B cell (primary cell): ENCODE data around the gene RING1.

Experiments
- EZH2 ChIP-seq: IDR thresholded peaks from 2 replicates; pipeline ENCODE4 v1.6.1; 2012; ENCODE audit warnings: borderline replicate concordance, low read depth, mild to moderate bottlenecking, moderate library complexity, low read length; ENCODE audit not compliant: insufficient read depth, poor library complexity, severe bottlenecking
- TF ChIP-seq, protein P1 (sequence below): fragments of 200-600 bp; IDR thresholded peaks from one replicate; pipeline ENCODE4 v1.8.0; 2022; ENCODE audit warnings: antibody characterized with exemption, mild to moderate bottlenecking

DNA sequence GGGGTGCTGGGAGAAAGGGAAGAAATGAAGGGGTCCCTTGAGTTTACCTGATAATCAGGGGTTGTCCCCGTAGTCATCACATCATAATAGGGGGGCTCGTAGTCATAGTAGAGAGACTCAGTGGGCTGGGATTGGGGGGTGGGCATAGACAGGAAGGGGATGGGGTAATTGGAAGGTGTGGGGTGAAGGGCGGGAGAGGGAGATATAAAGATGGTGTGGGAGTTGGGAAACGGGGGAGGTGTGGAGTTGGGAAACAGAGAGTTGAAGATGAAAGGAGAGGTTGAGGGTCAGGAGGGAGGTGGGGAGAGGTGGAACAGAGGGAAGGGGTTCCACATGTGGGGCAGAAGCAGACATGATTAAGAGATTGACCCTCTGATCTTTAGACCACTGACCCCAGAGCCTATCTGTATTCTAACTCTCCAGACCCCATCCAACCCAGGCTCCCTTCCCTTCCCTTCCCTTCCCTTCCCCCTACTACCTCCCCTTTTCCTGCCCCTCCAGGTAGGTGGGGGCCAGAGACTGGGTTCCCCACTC lies 22.6 kb upstream of the RING1 start:
- TF ChIP-seq, protein P1, sequence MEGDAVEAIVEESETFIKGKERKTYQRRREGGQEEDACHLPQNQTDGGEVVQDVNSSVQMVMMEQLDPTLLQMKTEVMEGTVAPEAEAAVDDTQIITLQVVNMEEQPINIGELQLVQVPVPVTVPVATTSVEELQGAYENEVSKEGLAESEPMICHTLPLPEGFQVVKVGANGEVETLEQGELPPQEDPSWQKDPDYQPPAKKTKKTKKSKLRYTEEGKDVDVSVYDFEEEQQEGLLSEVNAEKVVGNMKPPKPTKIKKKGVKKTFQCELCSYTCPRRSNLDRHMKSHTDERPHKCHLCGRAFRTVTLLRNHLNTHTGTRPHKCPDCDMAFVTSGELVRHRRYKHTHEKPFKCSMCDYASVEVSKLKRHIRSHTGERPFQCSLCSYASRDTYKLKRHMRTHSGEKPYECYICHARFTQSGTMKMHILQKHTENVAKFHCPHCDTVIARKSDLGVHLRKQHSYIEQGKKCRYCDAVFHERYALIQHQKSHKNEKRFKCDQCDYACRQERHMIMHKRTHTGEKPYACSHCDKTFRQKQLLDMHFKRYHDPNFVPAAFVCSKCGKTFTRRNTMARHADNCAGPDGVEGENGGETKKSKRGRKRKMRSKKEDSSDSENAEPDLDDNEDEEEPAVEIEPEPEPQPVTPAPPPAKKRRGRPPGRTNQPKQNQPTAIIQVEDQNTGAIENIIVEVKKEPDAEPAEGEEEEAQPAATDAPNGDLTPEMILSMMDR: no peak
- TF ChIP-seq EZH2: no peak
